AG04450 (cell line): ENCODE results near the gene KRTAP4-4. TPM values are rescaled to one million over a fixed set of nuclear protein-coding genes. Genes with fewer than 3 reads are reported as not detected.
"Not testable (repeated sequence)": the region's sequence is repeated elsewhere in the genome, so short reads cannot be mapped to it uniquely, and the experiment has no call there.

Experiments
- CTCF ChIA-PET: fragments of 300-600, 350-600 bp; formaldehyde crosslinking; extraction: SDS; loops from one replicate; lab custom pipeline; 2022; ENCODE audit warnings: antibody characterized with exemption, inconsistent platforms; lab: Charles Lee
- POLR2A ChIA-PET: fragments of 350-600 bp; formaldehyde crosslinking; extraction: SDS; loops from one replicate; lab custom pipeline; 2021; ENCODE audit warnings: antibody characterized with exemption, inconsistent platforms; lab: Yijun Ruan, JAX
- DNase-seq: peaks from one replicate; pipeline ENCODE4 v3.0.0-alpha.2; 2011; ENCODE audit warnings: low read depth, low spot score
- H3K27ac ChIP-seq: one replicate; pipeline ENCODE4 v1.5.1; 2012; ENCODE audit warnings: low read depth, low read length, control low read depth
- H3K27me3 ChIP-seq: one replicate; pipeline ENCODE4 v1.6.0; 2012; ENCODE audit warnings: low read length; ENCODE audit not compliant: control insufficient read depth, insufficient read depth
- H3K4me3 ChIP-seq: 2 replicates; pipeline ENCODE4 v1.5.1; 2011; ENCODE audit warnings: mild to moderate bottlenecking, low read depth, low read length, control low read depth
- H3K9me3 ChIP-seq: 2 replicates; pipeline ENCODE4 v1.5.1; 2012; ENCODE audit warnings: low read length; ENCODE audit not compliant: control insufficient read depth, insufficient read depth
- polyA plus RNA-seq: library from polyadenylated mRNA; depleted of rRNA; stranded (reverse); fragments of >200 nt; gene quantifications from 2 replicates; pipeline ENCODE4 v1.2.3, GENCODE V29; 2011
- TF ChIP-seq, protein P1 (sequence below): IDR thresholded peaks from 2 replicates; pipeline ENCODE4 v1.5.1; 2011; ENCODE audit warnings: low read depth, low read length, control low read depth, inconsistent platforms

Gene KRTAP4-4
- polyA plus RNA-seq, 1 experiment, result not detected

DNA sequence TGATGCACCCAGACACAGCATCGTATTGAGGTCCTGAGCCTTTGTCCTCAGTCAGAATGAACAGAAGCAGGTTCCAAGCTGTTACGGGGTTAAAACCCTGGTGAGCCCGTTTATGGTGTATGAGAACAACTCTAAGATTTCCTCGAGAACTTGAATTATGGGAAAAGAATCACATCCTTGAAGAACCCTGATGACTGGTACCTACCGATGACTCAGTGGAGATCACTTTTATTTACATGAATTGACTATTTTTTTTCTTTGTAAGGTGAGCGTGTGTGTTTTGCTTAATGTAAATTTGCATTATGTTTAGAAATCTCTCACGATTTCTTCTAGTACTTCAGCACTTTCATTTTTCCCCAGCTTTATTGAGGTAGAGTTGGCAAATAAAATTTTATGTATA lies 3.3 kb upstream of the KRTAP4-4 start:
- no peak for DNase-seq
- no peaks in the 10 kb centered on the region for H3K9me3 ChIP-seq
- no peak overlapping the region for H3K27ac ChIP-seq
- ChIA-PET POLR2A (no interaction called here), CTCF (no interaction called here)
- TF ChIP-seq, protein P1, sequence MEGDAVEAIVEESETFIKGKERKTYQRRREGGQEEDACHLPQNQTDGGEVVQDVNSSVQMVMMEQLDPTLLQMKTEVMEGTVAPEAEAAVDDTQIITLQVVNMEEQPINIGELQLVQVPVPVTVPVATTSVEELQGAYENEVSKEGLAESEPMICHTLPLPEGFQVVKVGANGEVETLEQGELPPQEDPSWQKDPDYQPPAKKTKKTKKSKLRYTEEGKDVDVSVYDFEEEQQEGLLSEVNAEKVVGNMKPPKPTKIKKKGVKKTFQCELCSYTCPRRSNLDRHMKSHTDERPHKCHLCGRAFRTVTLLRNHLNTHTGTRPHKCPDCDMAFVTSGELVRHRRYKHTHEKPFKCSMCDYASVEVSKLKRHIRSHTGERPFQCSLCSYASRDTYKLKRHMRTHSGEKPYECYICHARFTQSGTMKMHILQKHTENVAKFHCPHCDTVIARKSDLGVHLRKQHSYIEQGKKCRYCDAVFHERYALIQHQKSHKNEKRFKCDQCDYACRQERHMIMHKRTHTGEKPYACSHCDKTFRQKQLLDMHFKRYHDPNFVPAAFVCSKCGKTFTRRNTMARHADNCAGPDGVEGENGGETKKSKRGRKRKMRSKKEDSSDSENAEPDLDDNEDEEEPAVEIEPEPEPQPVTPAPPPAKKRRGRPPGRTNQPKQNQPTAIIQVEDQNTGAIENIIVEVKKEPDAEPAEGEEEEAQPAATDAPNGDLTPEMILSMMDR, result no peak
- no peaks in the 10 kb centered on the region for H3K27me3 ChIP-seq
- H3K4me3 ChIP-seq, result no peak overlapping the region

DNA sequence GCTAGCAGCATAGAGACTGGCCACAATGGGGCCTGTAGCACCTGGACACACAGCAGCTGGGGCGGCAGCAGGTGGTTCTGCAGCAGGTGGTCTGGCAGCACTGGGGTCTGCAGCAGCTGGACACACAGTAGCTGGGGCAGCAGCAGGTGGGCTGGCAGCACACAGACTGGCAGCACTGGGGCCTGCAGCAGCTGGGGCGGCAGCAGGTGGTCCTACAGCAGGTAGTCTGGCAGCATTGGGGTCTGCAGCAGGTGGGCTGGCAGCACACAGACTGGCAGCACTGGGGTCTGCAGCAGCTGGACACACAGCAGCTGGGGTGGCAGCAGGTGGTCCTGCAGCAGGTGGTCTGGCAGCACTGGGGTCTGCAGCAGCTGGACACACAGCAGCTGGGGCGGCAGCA lies 358 bp downstream of the KRTAP4-4 start:
- POLR2A ChIA-PET, H3K4me3 ChIP-seq, DNase-seq, H3K9me3 ChIP-seq, H3K27me3 ChIP-seq, H3K27ac ChIP-seq: not testable (repeated sequence)
- CTCF ChIA-PET, result interaction anchor here (2.1 kb wide), 1 partner anchor 389 kb away, joined by 6 read pairs; no protein-coding TSS in a partner anchor

DNA sequence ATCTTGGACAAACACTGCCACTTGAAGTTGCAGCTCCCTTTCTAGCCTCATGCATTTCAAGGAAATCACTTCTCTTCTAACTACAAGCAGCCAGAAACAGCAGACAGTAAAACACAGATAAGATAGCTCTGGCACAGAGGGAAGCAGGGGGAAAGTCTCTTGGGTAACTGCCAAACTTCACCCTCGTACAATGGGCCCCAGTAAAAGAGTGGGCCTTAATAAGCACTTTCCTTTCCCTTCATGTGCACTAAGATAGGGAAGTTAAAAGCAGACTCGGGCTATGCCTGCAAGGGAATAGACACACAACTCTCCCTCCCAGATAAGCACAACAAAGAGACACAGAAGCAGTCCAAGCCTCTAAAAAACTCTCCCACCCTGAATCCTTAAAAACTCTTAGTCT lies 6.7 kb downstream of the KRTAP4-4 start:
- Histone ChIP-seq H3K27ac (no peak overlapping the region), H3K4me3 (no peak overlapping the region), H3K9me3 (no peaks in the 10 kb centered on the region), H3K27me3 (no peaks in the 10 kb centered on the region)
- TF ChIP-seq, protein P1, result no peak
- POLR2A ChIA-PET, result no interaction called here
- CTCF ChIA-PET, result no interaction called here
- DNase-seq, result no peak

DNA sequence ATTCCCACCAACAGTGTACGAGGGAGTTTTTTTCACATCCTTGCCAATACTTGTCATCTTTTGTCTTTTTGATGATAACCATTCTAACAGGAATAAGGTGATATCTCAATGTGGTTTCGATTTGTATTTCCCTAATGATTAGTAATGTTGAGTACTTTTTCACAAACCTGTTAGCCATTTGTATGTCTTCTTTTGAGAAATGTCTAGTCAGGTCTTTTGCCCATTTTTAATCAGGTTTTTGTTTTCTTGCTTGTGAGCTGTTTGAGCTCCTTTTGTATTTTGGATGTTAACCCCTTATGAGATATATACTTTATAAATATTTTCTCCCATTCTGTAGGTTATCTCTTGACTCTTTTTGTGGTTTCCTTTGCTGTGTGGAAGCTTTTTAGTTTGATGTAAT lies 9.0 kb downstream of the KRTAP4-4 start:
- no peaks in the 10 kb centered on the region for H3K27me3 ChIP-seq
- H3K9me3 ChIP-seq, result no peaks in the 10 kb centered on the region
- DNase-seq, result no peak
- POLR2A ChIA-PET, result no interaction called here
- TF ChIP-seq, protein P1, result no peak
- no peak overlapping the region for H3K27ac ChIP-seq
- no peak overlapping the region for H3K4me3 ChIP-seq
- CTCF ChIA-PET, result no interaction called here

DNA sequence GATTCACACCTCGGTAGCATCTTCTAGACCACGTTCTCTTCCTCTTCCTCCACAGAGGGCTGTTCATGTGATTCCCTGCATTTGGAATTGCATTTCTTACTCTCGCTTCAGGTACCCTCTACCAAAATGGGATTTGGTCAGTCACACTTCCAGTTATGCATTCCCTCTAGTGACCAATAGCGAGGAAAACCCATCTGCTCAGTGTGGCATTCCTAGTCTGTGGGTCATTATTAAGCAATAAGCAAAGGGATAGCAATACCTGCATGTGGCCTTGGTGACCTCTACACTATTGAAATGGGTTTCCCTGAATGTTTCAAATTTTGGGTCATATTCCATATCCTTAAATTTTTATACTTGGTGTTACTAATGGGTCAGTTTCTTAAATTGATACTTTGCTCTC lies 10.5 kb downstream of the KRTAP4-4 start:
- no peaks in the 10 kb centered on the region for H3K27me3 ChIP-seq
- POLR2A ChIA-PET, result no interaction called here
- TF ChIP-seq, protein P1, result no peak
- no peak overlapping the region for H3K27ac ChIP-seq
- no peak overlapping the region for H3K4me3 ChIP-seq
- no peak for DNase-seq
- H3K9me3 ChIP-seq, result no peaks in the 10 kb centered on the region
- CTCF ChIA-PET, result no interaction called here

DNA sequence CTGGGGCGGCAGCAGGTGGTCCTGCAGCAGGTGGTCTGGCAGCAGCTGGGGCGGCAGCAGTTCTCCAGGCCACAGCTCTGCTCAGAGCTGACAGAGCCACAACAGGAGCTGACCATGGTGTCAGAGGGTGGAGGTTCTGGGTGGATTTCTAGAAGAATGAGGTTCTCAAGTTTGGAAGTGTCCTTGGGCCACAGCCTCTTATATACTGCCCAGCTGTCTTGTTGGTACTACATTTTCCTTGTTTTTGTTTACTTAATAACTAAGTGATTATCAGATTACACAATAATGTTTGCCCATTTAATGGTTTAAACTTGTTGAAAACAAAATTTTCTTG lies 10.9 kb downstream of the KRTAP4-4 start, which contains the start of gene KRTAP4-5:
Gene KRTAP4-5 (minus strand): TSS at position 174 of the 334 bp plus-strand sequence. CDS start 58 bp downstream, at position 116.
- TF ChIP-seq, protein P1, result no peak
- H3K9me3 ChIP-seq, result no peaks in the 10 kb centered on the region
- DNase-seq, result no peak
- H3K4me3 ChIP-seq, result no peak within 1 kb of the TSS
- ChIA-PET POLR2A (no interaction called here), CTCF (no interaction called here)
- no peaks in the 10 kb centered on the region for H3K27me3 ChIP-seq
- no peak within 1 kb of the TSS for H3K27ac ChIP-seq

DNA sequence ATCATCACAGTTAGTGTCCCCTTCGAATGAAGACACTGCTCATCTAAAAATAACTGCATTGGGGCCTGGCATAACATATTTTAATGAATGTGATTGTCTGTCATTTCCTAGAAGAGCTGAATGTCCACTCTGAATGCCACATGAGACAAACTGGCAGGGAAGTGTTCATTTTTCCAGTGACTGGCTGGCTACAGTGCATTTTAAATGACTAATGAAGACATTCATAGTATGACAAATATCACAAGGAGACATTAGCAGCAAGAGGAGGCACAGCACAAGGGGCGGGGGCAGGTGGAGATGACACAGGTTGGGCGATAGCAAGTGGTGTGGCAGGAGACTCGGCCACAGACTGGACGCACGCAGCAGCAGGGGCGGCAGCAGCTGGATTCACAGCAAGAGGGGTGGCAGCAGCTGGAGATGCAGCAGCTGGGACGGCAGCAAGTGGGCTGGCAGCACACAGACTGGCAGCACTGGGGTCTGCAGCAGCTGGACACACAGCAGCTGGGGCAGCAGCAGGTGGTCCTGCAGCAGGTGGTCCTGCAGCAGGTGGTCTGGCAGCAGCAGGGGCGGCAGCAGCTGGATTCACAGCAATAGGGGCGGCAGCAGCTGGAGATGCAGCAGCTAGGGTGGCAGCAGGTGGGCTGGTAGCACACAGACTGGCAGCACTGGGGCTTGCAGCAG lies 11.4 kb downstream of the KRTAP4-4 start:
- DNase-seq, H3K4me3 ChIP-seq, H3K9me3 ChIP-seq, POLR2A ChIA-PET, H3K27ac ChIP-seq, H3K27me3 ChIP-seq, CTCF ChIA-PET: not testable (repeated sequence)
